Stimulated activated CD4-positive, alpha-beta T cell treated with anti-CD3 and anti-CD28 coated beads, Interleukin-4, amount 100 ng/mL, for 4 hours (primary cell): ENCODE data around the gene CACNA2D3.

ENCODE experiments used
- DNase-seq, 2 experiments: peaks; one replicate each; pipeline ENCODE4 v3.0.0-alpha.2; 2020

Gene CACNA2D3

GRCh38 chr3:54173371-54173770 is 51.0 kb downstream of the CACNA2D3 start:
- no peak for DNase-seq

- no peak for DNase-seq
Measured at GRCh38 chr3:54176106-54176505, 53.8 kb downstream of the CACNA2D3 start.

GRCh38 chr3:54177816-54178215 is 55.5 kb downstream of the CACNA2D3 start:
- no peak for DNase-seq

- no peak for DNase-seq
Measured at GRCh38 chr3:54178376-54178775, 56.0 kb downstream of the CACNA2D3 start.

- DNase-seq, result no peak
Measured at GRCh38 chr3:54180921-54181320, 58.6 kb downstream of the CACNA2D3 start.

- DNase-seq, result no peak
Measured at GRCh38 chr3:54182242-54182641, 59.9 kb downstream of the CACNA2D3 start.

- no peak for DNase-seq
Measured at GRCh38 chr3:54185740-54186139, 63.4 kb downstream of the CACNA2D3 start.

GRCh38 chr3:54188176-54188791 is 65.9 kb downstream of the CACNA2D3 start:
- peak in 1 of 2 experiments; percentile 6 for DNase-seq

GRCh38 chr3:54191220-54191619 is 68.9 kb downstream of the CACNA2D3 start:
- DNase-seq, result no peak

GRCh38 chr3:54192026-54192425 is 69.7 kb downstream of the CACNA2D3 start:
- no peak for DNase-seq

GRCh38 chr3:54193093-54193492 is 70.7 kb downstream of the CACNA2D3 start:
- DNase-seq, result no peak

- DNase-seq, result no peak
Measured at GRCh38 chr3:54196360-54196991, 74.1 kb downstream of the CACNA2D3 start.

- no peak for DNase-seq
Measured at GRCh38 chr3:54197509-54197908, 75.2 kb downstream of the CACNA2D3 start.

GRCh38 chr3:54198556-54198955 is 76.2 kb downstream of the CACNA2D3 start:
- no peak for DNase-seq

GRCh38 chr3:54202054-54202453 is 79.7 kb downstream of the CACNA2D3 start:
- DNase-seq, result no peak

GRCh38 chr3:54202651-54203248 is 80.4 kb downstream of the CACNA2D3 start:
- DNase-seq, result no peak

- DNase-seq, result no peak
Measured at GRCh38 chr3:54206874-54207273, 84.5 kb downstream of the CACNA2D3 start.

- DNase-seq, result no peak
Measured at GRCh38 chr3:54211097-54211496, 88.7 kb downstream of the CACNA2D3 start.

- DNase-seq, result no peak
Measured at GRCh38 chr3:54212723-54213122, 90.4 kb downstream of the CACNA2D3 start.

GRCh38 chr3:54213907-54214306 is 91.6 kb downstream of the CACNA2D3 start:
- DNase-seq, result no peak

GRCh38 chr3:54214845-54215244 is 92.5 kb downstream of the CACNA2D3 start:
- DNase-seq, result no peak

GRCh38 chr3:54215521-54215920 is 93.2 kb downstream of the CACNA2D3 start:
- DNase-seq, result no peak

- no peak for DNase-seq
Measured at GRCh38 chr3:54217828-54218227, 95.5 kb downstream of the CACNA2D3 start.

- no peak for DNase-seq
Measured at GRCh38 chr3:54222316-54222715, 100.0 kb downstream of the CACNA2D3 start.

GRCh38 chr3:54223063-54223462 is 100.7 kb downstream of the CACNA2D3 start:
- no peak for DNase-seq
